ENCODE measurements around the gene FAM83F. TPM values are rescaled to one million over a fixed set of nuclear protein-coding genes. Genes with fewer than 3 reads are reported as not detected.
A peak's percentile ranks its signal among the peaks of the same experiment; 100 is the strongest.
"Not testable (repeated sequence)": the region's sequence is repeated elsewhere in the genome, so short reads cannot be mapped to it uniquely, and the experiment has no call there.

Gene FAM83F
- total RNA-seq, 1 donor from 2014 or later, result 33.0 TPM

- DNase-seq (ENCODE audit: low spot score), result no peak
These were observed 20.7 kb downstream of the FAM83F start for GRCh38 chr22:40015358-40015976.

- DNase-seq (ENCODE audit: low spot score), result no peak
These were observed 23.3 kb downstream of the FAM83F start for GRCh38 chr22:40018051-40018450.

- peak; percentile 64 for DNase-seq (ENCODE audit: low spot score)
These were observed 24.3 kb downstream of the FAM83F start for GRCh38 chr22:40019100-40019499.

GRCh38 chr22:40020956-40021355, 26.2 kb downstream of the FAM83F start:
- DNase-seq (ENCODE audit: low spot score), result no peak

GRCh38 chr22:40021401-40022000, 26.7 kb downstream of the FAM83F start:
- DNase-seq (ENCODE audit: low spot score), result no peak

- DNase-seq (ENCODE audit: low spot score), result peak; percentile 80
These were observed 27.9 kb downstream of the FAM83F start for GRCh38 chr22:40022536-40023240.

- no peak for DNase-seq (ENCODE audit: low spot score)
These were observed 28.6 kb downstream of the FAM83F start for GRCh38 chr22:40023341-40023841.

- peak; percentile 66 for DNase-seq (ENCODE audit: low spot score)
These were observed 29.7 kb downstream of the FAM83F start for GRCh38 chr22:40024201-40025061.

- not testable (repeated sequence) for DNase-seq (ENCODE audit: low spot score)
These were observed 30.3 kb downstream of the FAM83F start for GRCh38 chr22:40025062-40025379.

- no peak for DNase-seq (ENCODE audit: low spot score)
These were observed 31.1 kb downstream of the FAM83F start for GRCh38 chr22:40025856-40026255.

- no peak for DNase-seq (ENCODE audit: low spot score)
These were observed 31.9 kb downstream of the FAM83F start for GRCh38 chr22:40026641-40027040.

- no peak for DNase-seq (ENCODE audit: low spot score)
These were observed 32.7 kb downstream of the FAM83F start for GRCh38 chr22:40027191-40028097.

- DNase-seq (ENCODE audit: low spot score), result no peak
These were observed 33.3 kb downstream of the FAM83F start for GRCh38 chr22:40028098-40028425.

- no peak for DNase-seq (ENCODE audit: low spot score)
These were observed 34.6 kb downstream of the FAM83F start for GRCh38 chr22:40029189-40029890.

GRCh38 chr22:40030026-40030757, 35.4 kb downstream of the FAM83F start:
- DNase-seq (ENCODE audit: low spot score), result no peak

GRCh38 chr22:40030758-40031095, 36.0 kb downstream of the FAM83F start:
- DNase-seq (ENCODE audit: low spot score), result no peak

- no peak for DNase-seq (ENCODE audit: low spot score)
These were observed 37.2 kb downstream of the FAM83F start for GRCh38 chr22:40031766-40032470.

- no peak for DNase-seq (ENCODE audit: low spot score)
These were observed 39.0 kb downstream of the FAM83F start for GRCh38 chr22:40033586-40034380.
